H9 (cell line): ENCODE measurements around the gene DCAF15. TPM values are rescaled to one million over a fixed set of nuclear protein-coding genes. Genes with fewer than 3 reads are reported as not detected.

Source experiments
- DNase-seq: peaks from one replicate; pipeline ENCODE4 v3.0.0-alpha.2; 2017
- H2AFZ ChIP-seq: one replicate; pipeline ENCODE4 v1.6.1; 2013; ENCODE audit warnings: mild to moderate bottlenecking, low read length, control low read depth, moderate library complexity
- H2AK5ac ChIP-seq: 2 replicates; pipeline ENCODE4 v1.6.1; 2013; ENCODE audit warnings: low read length, control low read depth, mixed read lengths; ENCODE audit not compliant: insufficient read length
- H2BK120ac ChIP-seq: one replicate; pipeline ENCODE4 v1.6.1; 2013; ENCODE audit warnings: low read depth, mild to moderate bottlenecking, low read length, control low read depth, inconsistent platforms; ENCODE audit not compliant: poor library complexity, severe bottlenecking
- H2BK12ac ChIP-seq: 2 replicates; pipeline ENCODE4 v1.6.1; 2013; ENCODE audit warnings: low read length, control low read depth, mixed read lengths, low read depth; ENCODE audit not compliant: insufficient read length
- H2BK15ac ChIP-seq: 2 replicates; pipeline ENCODE4 v1.6.1; 2013; ENCODE audit warnings: low read depth, low read length, control low read depth
- H2BK20ac ChIP-seq: one replicate; pipeline ENCODE4 v1.6.1; 2013; ENCODE audit warnings: low read depth, mild to moderate bottlenecking, low read length, control low read depth, inconsistent platforms; ENCODE audit not compliant: poor library complexity, severe bottlenecking
- H2BK5ac ChIP-seq: 2 replicates; pipeline ENCODE4 v1.6.1; 2013; ENCODE audit warnings: low read length, control low read depth, mixed read lengths; ENCODE audit not compliant: insufficient read length
- H3K14ac ChIP-seq: 2 replicates; pipeline ENCODE4 v1.6.1; 2013; ENCODE audit warnings: low read length, control low read depth; ENCODE audit not compliant: insufficient read depth
- H3K18ac ChIP-seq: 2 replicates; pipeline ENCODE4 v1.6.1; 2013; ENCODE audit warnings: low read depth, mild to moderate bottlenecking, mixed read lengths, low read length, control low read depth; ENCODE audit not compliant: insufficient read length
- H3K23ac ChIP-seq: 2 replicates; pipeline ENCODE4 v1.6.1; 2013; ENCODE audit warnings: low read length, control low read depth, mixed read lengths, low read depth; ENCODE audit not compliant: insufficient read length
- H3K23me2 ChIP-seq: 2 replicates; pipeline ENCODE4 v1.6.1; 2013; ENCODE audit warnings: low read depth, mild to moderate bottlenecking, mixed read lengths, low read length, control low read depth; ENCODE audit not compliant: insufficient read length, poor library complexity, severe bottlenecking
- H3K27ac ChIP-seq: 2 replicates; pipeline ENCODE4 v1.5.1; 2013; ENCODE audit warnings: low read length, control low read depth, mixed read lengths, low read depth; ENCODE audit not compliant: insufficient read length
- H3K27me3 ChIP-seq: 2 replicates; pipeline ENCODE4 v1.6.1; 2013; ENCODE audit warnings: low read length, control low read depth, inconsistent platforms; ENCODE audit not compliant: insufficient read depth
- H3K4ac ChIP-seq: 2 replicates; pipeline ENCODE4 v1.6.1; 2013; ENCODE audit warnings: low read depth, mild to moderate bottlenecking, control low read depth, inconsistent platforms, low read length, moderate library complexity
- H3K4me1 ChIP-seq: 2 replicates; pipeline ENCODE4 v1.6.1; 2013; ENCODE audit warnings: low read length, control low read depth, inconsistent platforms; ENCODE audit not compliant: insufficient read depth
- H3K4me2 ChIP-seq: 2 replicates; pipeline ENCODE4 v1.6.1; 2013; ENCODE audit warnings: low read length, control low read depth, mixed read lengths; ENCODE audit not compliant: insufficient read length, insufficient read depth
- H3K56ac ChIP-seq: 2 replicates; pipeline ENCODE4 v1.6.1; 2013; ENCODE audit warnings: low read depth, mild to moderate bottlenecking, mixed read lengths, low read length, control low read depth; ENCODE audit not compliant: insufficient read length
- H3K79me1 ChIP-seq: 2 replicates; pipeline ENCODE4 v1.6.1; 2013; ENCODE audit warnings: low read depth, mild to moderate bottlenecking, moderate library complexity, low read length, control low read depth, inconsistent platforms; ENCODE audit not compliant: insufficient read depth, poor library complexity, severe bottlenecking
- H3K79me2 ChIP-seq: 2 replicates; pipeline ENCODE4 v1.6.1; 2013; ENCODE audit warnings: low read length, control low read depth, inconsistent platforms; ENCODE audit not compliant: insufficient read depth
- H3K9ac ChIP-seq: 2 replicates; pipeline ENCODE4 v1.6.1; 2013; ENCODE audit warnings: low read length, control low read depth, mixed read lengths; ENCODE audit not compliant: insufficient read length; ENCODE audit errors: extremely low read depth
- H3K9me3 ChIP-seq: one replicate; pipeline ENCODE4 v1.6.1; 2013; ENCODE audit warnings: low read depth, low read length, inconsistent platforms; ENCODE audit not compliant: control insufficient read depth
- H3T11ph ChIP-seq: one replicate; pipeline ENCODE4 v1.6.1; 2013; ENCODE audit warnings: mild to moderate bottlenecking, low read length, control low read depth, inconsistent platforms
- H4K20me1 ChIP-seq: one replicate; pipeline ENCODE4 v1.6.1; 2013; ENCODE audit not compliant: control insufficient read depth, insufficient read length, insufficient read depth
- H4K5ac ChIP-seq: 2 replicates; pipeline ENCODE4 v1.6.1; 2013; ENCODE audit warnings: low read depth, mild to moderate bottlenecking, mixed read lengths, low read length, control low read depth; ENCODE audit not compliant: insufficient read length
- H4K8ac ChIP-seq: replicated peaks from 2 replicates; pipeline ENCODE4 v1.6.1; 2013; ENCODE audit warnings: low read length, control low read depth, mixed read lengths, low read depth; ENCODE audit not compliant: insufficient read length
- H4K91ac ChIP-seq: 2 replicates; pipeline ENCODE4 v1.6.1; 2013; ENCODE audit warnings: low read depth, mild to moderate bottlenecking, moderate library complexity, mixed read lengths, low read length, control low read depth; ENCODE audit not compliant: insufficient read length
- H3K27ac Mint-ChIP-seq, 3 experiments: 2 replicates in 2 of 3; 3 replicates in 1 of 3; pipeline ENCODE4 v1.8.0; 2020 to 2021; ENCODE audit warnings: mixed read lengths in 3 of 3, mild to moderate bottlenecking in 1 of 3, moderate library complexity in 1 of 3
- H3K27me3 Mint-ChIP-seq: 2 replicates; pipeline ENCODE4 v1.8.0; 2021; ENCODE audit warnings: low read depth, mild to moderate bottlenecking, moderate library complexity, mixed read lengths
- H3K36me3 Mint-ChIP-seq, 3 experiments: 2 replicates in 2 of 3; 3 replicates in 1 of 3; pipeline ENCODE4 v1.8.0; 2020 to 2021; ENCODE audit warnings: low read depth in 3 of 3, mixed read lengths in 3 of 3; ENCODE audit not compliant: insufficient read depth in 1 of 3
- H3K4me1 Mint-ChIP-seq, 2 experiments: 2 replicates each; pipeline ENCODE4 v1.8.0; 2020; ENCODE audit warnings: mixed read lengths in 2 of 2
- H3K4me3 Mint-ChIP-seq, 2 experiments: 2 replicates in 1 of 2; 3 replicates in 1 of 2; pipeline ENCODE4 v1.8.0; 2020 to 2021; ENCODE audit warnings: mild to moderate bottlenecking in 2 of 2, mixed read lengths in 2 of 2, moderate library complexity in 1 of 2
- H3K9me3 Mint-ChIP-seq, 2 experiments: 2 replicates in 1 of 2; 3 replicates in 1 of 2; pipeline ENCODE4 v1.8.0; 2020; ENCODE audit warnings: mild to moderate bottlenecking in 2 of 2, mixed read lengths in 2 of 2, moderate library complexity in 1 of 2
- CTCF ChIP-seq: fragments of 200-600 bp; sonication (generic); conservative IDR thresholded peaks from 3 replicates; pipeline ENCODE4 v1.8.0; 2021; ENCODE audit warnings: antibody characterized with exemption, mild to moderate bottlenecking
- WGBS: extraction: QIAGEN DNeasy Blood & Tissue Kit; methylation state at CpG from one replicate; pipeline ENCODE4 v1.1.7; 2013; ENCODE audit warnings: missing lambda C conversion rate, low lambda C conversion rate, mixed read lengths; ENCODE audit not compliant: insufficient read length; ENCODE audit errors: extremely low coverage; 5-methylcytosine and 5-hydroxymethylcytosine counted together
- total RNA-seq: library from RNA; stranded (reverse); gene quantifications from 2 replicates; pipeline ENCODE4 v1.2.1, GENCODE V29; 2021

Gene DCAF15
- total RNA-seq, 1 experiment from 2014 or later = 82.5 TPM

- no peaks in the 10 kb centered on the region; the same call in 1 of the 2 replicates for H3K27me3 Mint-ChIP-seq
These were observed 16.4 kb upstream of the DCAF15 start for GRCh38 chr19:13935765-13936510.

More at GRCh38 chr19:13935765-13936510, 16.4 kb upstream of the DCAF15 start:
- no peak overlapping the region for H3K27ac Mint-ChIP-seq
- H3K4ac ChIP-seq = no peak overlapping the region
- no peak overlapping the region for H2BK15ac ChIP-seq
- H2BK20ac ChIP-seq = no peak overlapping the region
- H2BK120ac ChIP-seq = no peak overlapping the region
- H3K4me1 Mint-ChIP-seq = peaks cover 14 to 29% of the 10 kb centered on the region in 2 experiments
- WGBS = no CpG with 5 or more reads among the region's 22 CpGs
- no peaks in the 10 kb centered on the region; a peak in 1 of 7 replicates for H3K36me3 Mint-ChIP-seq
- no peak overlapping the region for H4K91ac ChIP-seq
- peak; percentile 71 for DNase-seq
- H3K4me1 ChIP-seq = peaks cover 3% of the 10 kb centered on the region; the same call in 1 of the 2 replicates
- no peak overlapping the region for H2AFZ ChIP-seq
- peak overlapping the region; percentile 14 for H3K14ac ChIP-seq
- no peaks in the 10 kb centered on the region for H3K79me1 ChIP-seq
- no peak overlapping the region for H3K23ac ChIP-seq
- H4K5ac ChIP-seq = no peak overlapping the region
- no peak overlapping the region for H3K27ac ChIP-seq
- H2BK5ac ChIP-seq = no peak overlapping the region
- no peaks in the 10 kb centered on the region for H3K27me3 ChIP-seq
- H2BK12ac ChIP-seq = no peak overlapping the region
- H3K9me3 ChIP-seq = no peaks in the 10 kb centered on the region
- no peak overlapping the region for H3K9ac ChIP-seq
- H3K4me3 Mint-ChIP-seq = peak overlapping the region in 1 of 2 experiments; percentile 42; a peak in 3 of 5 replicates
- no peak overlapping the region for H4K8ac ChIP-seq
- H3K4me2 ChIP-seq = no peak overlapping the region
- H4K20me1 ChIP-seq = peaks cover 5% of the 10 kb centered on the region
- H3K23me2 ChIP-seq = no peaks in the 10 kb centered on the region
- H3K56ac ChIP-seq = no peak overlapping the region
- TF ChIP-seq CTCF = no peak
- no peak overlapping the region for H2AK5ac ChIP-seq
- H3T11ph ChIP-seq = no peak overlapping the region
- no peaks in the 10 kb centered on the region for H3K79me2 ChIP-seq
- H3K18ac ChIP-seq = peak overlapping the region; percentile 1
- no peaks in the 10 kb centered on the region for H3K9me3 Mint-ChIP-seq
